RWPE2 (cell line): ENCODE data around the gene IL1RAPL2.
A peak's percentile ranks its signal among the peaks of the same experiment; 100 is the strongest.

Experiments
- ATAC-seq: fragments of 200-7000 bp; cut with Tn5 transposase; 3 replicates; pipeline ENCODE4 v1.9.1; 2021; ENCODE audit warnings: low read depth
- DNase-seq: peaks from one replicate; pipeline ENCODE4 v3.0.0-alpha.2; 2020; ENCODE audit warnings: low spot score
- H3K27ac ChIP-seq: fragments of 450-650 bp; 2 replicates; pipeline ENCODE4 v1.5.1; 2017; ENCODE audit warnings: mild to moderate bottlenecking; ENCODE audit not compliant: poor library complexity, severe bottlenecking
- H3K27me3 ChIP-seq: fragments of 250-450 bp; sonication (Bioruptor Pico); 2 replicates; pipeline ENCODE4 v1.5.1; 2021; ENCODE audit warnings: mild to moderate bottlenecking, moderate library complexity; ENCODE audit not compliant: insufficient read depth, poor library complexity, severe bottlenecking
- H3K36me3 ChIP-seq: fragments of 250-450 bp; sonication (Bioruptor Pico); 2 replicates; pipeline ENCODE4 v1.5.1; 2020; ENCODE audit warnings: low read depth, mild to moderate bottlenecking, moderate library complexity
- H3K4me1 ChIP-seq: fragments of 250-450 bp; sonication (Bioruptor Pico); 2 replicates; pipeline ENCODE4 v1.5.1; 2021; ENCODE audit warnings: mild to moderate bottlenecking, moderate library complexity; ENCODE audit not compliant: insufficient read depth, poor library complexity, severe bottlenecking
- H3K4me3 ChIP-seq: fragments of 250-450 bp; sonication (Bioruptor Pico); 2 replicates; pipeline ENCODE4 v1.5.1; 2021; ENCODE audit warnings: mild to moderate bottlenecking, moderate library complexity; ENCODE audit not compliant: severe bottlenecking
- H3K9me3 ChIP-seq: fragments of 250-450 bp; sonication (Bioruptor Pico); 2 replicates; pipeline ENCODE4 v1.5.1; 2021; ENCODE audit warnings: mild to moderate bottlenecking, moderate library complexity; ENCODE audit not compliant: severe bottlenecking
- CTCF ChIP-seq: fragments of 450-650 bp; IDR thresholded peaks from one replicate; pipeline ENCODE4 v1.5.1; 2017; ENCODE audit warnings: mild to moderate bottlenecking, moderate library complexity; ENCODE audit not compliant: poor library complexity, severe bottlenecking

IL1RAPL2 gene

DNA sequence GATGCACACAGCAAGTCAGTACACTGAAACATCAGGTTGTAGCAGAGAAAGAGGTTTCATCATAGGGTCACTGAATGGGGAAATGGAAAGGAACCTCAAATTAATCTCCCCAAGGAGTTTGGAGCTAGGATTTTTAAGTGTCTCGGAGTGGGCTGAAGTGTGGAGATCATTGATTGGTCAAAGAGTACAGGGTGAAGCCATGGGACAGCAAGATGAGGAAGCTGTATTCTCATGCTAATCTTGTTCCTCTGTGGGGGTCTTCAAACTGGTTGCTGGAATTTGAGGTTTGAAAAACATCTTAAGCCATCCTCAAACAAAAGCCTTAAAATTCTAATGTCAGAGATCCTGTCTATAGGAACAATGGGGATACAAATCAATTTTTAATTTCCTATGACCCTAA is 733.3 kb downstream of the IL1RAPL2 start:
- ATAC-seq = no peak

GRCh38 chrX:105302246-105302645 is 736.2 kb downstream of the IL1RAPL2 start:
- H3K36me3 ChIP-seq = no peaks in the 10 kb centered on the region
- H3K4me3 ChIP-seq = no peak overlapping the region
- no peak for TF ChIP-seq CTCF
- ATAC-seq (no peak), DNase-seq (no peak)
- H3K4me1 ChIP-seq = no peaks in the 10 kb centered on the region
- H3K27me3 ChIP-seq = no peaks in the 10 kb centered on the region
- H3K27ac ChIP-seq = no peak overlapping the region
- H3K9me3 ChIP-seq = no peaks in the 10 kb centered on the region

More for the DNA sequence above, 733.3 kb downstream of the IL1RAPL2 start:
- no peak for DNase-seq
- Histone ChIP-seq H3K36me3 (no peaks in the 10 kb centered on the region), H3K4me1 (no peaks in the 10 kb centered on the region), H3K4me3 (no peak overlapping the region), H3K27me3 (no peaks in the 10 kb centered on the region), H3K27ac (no peak overlapping the region), H3K9me3 (no peaks in the 10 kb centered on the region)
- TF ChIP-seq CTCF = no peak

DNA sequence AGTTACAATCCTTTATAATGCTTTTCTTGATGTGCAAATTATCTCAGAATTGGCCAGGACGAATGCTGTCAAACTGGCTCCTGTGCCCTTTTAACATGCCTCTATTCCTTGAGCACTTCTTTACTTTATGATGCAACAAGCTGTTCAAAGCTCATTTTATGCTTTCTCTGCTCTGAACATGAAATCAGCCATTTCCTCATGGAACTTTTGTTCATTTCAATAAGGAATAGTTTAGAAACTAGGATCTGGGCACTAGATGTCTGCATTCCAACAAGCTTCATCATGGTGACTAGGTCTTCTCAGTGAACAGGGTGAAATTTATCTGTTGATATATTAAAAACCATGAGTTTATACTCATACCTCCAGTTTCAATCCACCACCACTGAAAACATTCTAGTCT is 741.8 kb downstream of the IL1RAPL2 start:
- ATAC-seq (peak; percentile 49; the same call in 2 of the 3 replicates), DNase-seq (no peak)
- no peaks in the 10 kb centered on the region for H3K36me3 ChIP-seq
- no peak overlapping the region for H3K4me3 ChIP-seq
- TF ChIP-seq CTCF = no peak
- H3K4me1 ChIP-seq = peaks cover 8% of the 10 kb centered on the region
- no peaks in the 10 kb centered on the region for H3K9me3 ChIP-seq
- peak overlapping the region; percentile 23 for H3K27ac ChIP-seq
- no peaks in the 10 kb centered on the region for H3K27me3 ChIP-seq

DNA sequence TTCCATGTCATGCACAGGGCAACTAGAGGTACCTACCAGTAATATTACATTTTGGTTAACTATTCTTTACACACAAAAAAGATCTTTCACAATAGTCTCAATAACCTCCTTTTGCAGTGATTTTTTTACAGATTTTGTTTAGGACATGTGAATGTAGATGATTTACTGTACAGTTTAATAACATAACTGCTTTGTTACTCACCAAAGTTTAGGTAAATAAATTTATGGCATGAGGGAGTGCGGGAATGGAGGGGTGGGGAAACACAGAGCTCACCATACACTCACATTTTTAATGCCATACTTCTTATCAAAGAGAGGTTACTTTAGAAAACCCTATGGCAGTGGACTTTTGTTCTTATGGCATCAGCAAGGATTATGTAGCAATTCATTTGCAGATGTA is 747.6 kb downstream of the IL1RAPL2 start:
- Histone ChIP-seq H3K27me3 (no peaks in the 10 kb centered on the region), H3K27ac (peak overlapping the region; percentile 88), H3K9me3 (no peaks in the 10 kb centered on the region), H3K4me3 (peak overlapping the region; percentile 25), H3K4me1 (peaks cover 19% of the 10 kb centered on the region), H3K36me3 (no peaks in the 10 kb centered on the region)
- TF ChIP-seq CTCF = no peak
- DNase-seq (no peak), ATAC-seq (0 out of 3 replicates have a peak, but pooled peaks have one; percentile 24)

DNA sequence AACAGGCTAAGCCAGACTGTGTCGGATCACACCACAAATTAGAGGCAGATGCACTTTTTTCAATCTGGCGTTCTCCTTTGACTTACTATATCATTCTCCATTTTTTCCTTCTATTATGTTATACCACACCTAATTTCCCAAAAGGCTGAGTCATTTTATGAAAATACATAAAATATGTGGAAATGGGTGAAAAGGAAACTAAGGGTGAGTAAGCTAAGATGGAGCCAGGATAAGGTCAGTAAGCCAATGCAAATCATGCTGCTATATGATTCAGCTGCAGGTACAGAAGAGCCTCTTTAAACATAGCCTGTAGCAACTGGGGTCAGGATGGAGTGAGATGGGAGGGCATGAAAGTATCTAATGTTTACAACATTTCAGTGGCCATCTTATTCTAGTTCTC is 748.5 kb downstream of the IL1RAPL2 start:
- ATAC-seq = peak; percentile 98
- H3K4me1 ChIP-seq = peaks cover 19% of the 10 kb centered on the region
- H3K27me3 ChIP-seq = no peaks in the 10 kb centered on the region
- DNase-seq = no peak
- H3K36me3 ChIP-seq = no peaks in the 10 kb centered on the region
- peak overlapping the region; percentile 25 for H3K4me3 ChIP-seq
- no peaks in the 10 kb centered on the region for H3K9me3 ChIP-seq
- TF ChIP-seq CTCF = no peak
- peak overlapping the region; percentile 88 for H3K27ac ChIP-seq
